WI38 (cell line): ENCODE data around the gene RC3H2.
"Not testable (repeated sequence)": the region's sequence is repeated elsewhere in the genome, so short reads cannot be mapped to it uniquely, and the experiment has no call there.

Source experiments
- H3K4me3 ChIP-seq: 2 replicates; pipeline ENCODE4 v1.5.1; 2011; ENCODE audit warnings: low read depth, mild to moderate bottlenecking, control low read depth, low read length
- TF ChIP-seq, protein P1 (sequence below): IDR thresholded peaks from 2 replicates; pipeline ENCODE4 v1.5.1; 2012; ENCODE audit warnings: low read depth, mild to moderate bottlenecking, control low read depth, low read length

RC3H2 gene

DNA sequence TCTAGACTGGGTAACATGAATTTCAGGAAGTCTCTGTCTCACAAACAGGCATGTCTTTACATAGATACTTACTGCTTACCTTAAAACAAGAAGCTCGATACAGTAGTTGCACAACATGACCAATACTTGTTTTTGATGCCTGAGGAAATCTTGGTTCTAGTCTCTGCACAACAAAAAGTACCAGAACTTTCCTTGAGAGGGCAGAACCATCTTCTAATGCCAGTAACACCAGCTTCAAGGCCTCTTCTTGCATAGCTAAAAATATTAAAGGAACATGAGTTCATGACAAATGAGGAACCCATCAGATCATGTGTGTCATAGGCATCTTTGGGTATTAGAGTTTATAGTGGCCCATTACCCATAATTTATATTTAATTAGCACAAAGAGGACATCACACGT is 22.0 kb downstream of the RC3H2 start:
- H3K4me3 ChIP-seq = no peak overlapping the region
- TF ChIP-seq, protein P1, sequence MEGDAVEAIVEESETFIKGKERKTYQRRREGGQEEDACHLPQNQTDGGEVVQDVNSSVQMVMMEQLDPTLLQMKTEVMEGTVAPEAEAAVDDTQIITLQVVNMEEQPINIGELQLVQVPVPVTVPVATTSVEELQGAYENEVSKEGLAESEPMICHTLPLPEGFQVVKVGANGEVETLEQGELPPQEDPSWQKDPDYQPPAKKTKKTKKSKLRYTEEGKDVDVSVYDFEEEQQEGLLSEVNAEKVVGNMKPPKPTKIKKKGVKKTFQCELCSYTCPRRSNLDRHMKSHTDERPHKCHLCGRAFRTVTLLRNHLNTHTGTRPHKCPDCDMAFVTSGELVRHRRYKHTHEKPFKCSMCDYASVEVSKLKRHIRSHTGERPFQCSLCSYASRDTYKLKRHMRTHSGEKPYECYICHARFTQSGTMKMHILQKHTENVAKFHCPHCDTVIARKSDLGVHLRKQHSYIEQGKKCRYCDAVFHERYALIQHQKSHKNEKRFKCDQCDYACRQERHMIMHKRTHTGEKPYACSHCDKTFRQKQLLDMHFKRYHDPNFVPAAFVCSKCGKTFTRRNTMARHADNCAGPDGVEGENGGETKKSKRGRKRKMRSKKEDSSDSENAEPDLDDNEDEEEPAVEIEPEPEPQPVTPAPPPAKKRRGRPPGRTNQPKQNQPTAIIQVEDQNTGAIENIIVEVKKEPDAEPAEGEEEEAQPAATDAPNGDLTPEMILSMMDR = no peak

DNA sequence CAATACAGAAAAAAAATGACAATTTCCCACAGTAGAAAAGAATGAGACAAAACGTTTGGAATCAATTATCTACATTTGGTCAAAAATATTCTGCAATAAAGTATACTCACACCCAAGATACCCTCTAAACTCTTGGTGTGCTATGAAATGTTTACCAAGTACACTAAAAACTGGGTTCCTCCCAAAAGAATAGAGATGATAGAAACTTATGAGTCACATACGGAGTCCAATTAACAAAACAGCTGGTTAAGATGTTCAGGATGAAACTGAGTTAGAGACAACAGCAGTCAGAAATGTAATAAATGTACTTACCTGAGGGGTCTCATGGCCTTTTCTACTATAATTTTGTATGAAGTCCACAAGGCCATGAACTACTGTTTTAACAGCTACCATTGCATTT is 25.7 kb downstream of the RC3H2 start:
- no peak overlapping the region for H3K4me3 ChIP-seq
- TF ChIP-seq, protein P1 = no peak

DNA sequence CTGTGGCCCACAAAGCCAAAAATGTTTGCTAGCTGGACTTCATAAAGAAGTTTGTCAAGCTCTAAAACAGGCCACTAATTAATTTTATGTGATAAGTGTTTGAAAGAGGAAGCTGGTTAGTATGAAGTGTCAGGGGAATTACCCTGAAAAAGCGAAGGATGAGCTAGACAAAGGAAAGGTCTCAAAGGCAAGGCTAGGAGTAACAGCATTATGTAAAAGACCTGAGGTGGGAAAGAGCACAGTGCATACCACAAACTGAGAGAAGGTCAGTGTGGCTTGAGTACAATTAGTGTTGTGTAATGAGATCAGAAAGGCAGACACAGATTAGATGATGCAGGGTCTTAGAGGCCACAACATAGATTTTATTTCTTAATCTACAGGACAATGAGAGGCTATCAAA is 29.6 kb downstream of the RC3H2 start:
- no peak overlapping the region for H3K4me3 ChIP-seq
- TF ChIP-seq, protein P1 = no peak

DNA sequence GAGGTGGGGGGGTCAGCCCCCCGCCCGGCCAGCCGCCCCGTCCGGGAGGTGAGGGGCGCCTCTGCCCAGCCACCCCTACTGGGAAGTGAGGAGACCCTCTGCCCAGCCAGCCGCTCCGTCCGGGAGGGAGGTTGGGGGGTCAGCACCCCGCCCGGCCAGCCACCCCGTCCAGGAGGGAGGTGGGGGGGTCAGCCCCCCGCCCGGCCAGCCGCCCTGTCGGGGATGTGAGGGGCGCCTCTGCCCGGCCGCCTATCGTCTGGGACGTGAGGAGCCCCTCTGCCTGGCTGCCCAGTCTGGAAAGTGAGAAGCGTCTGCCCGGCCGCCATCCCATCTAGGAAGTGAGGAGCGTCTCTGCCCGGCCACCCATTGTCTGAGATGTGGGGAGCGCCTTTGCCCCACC is 37.9 kb downstream of the RC3H2 start:
- not testable (repeated sequence) for H3K4me3 ChIP-seq

DNA sequence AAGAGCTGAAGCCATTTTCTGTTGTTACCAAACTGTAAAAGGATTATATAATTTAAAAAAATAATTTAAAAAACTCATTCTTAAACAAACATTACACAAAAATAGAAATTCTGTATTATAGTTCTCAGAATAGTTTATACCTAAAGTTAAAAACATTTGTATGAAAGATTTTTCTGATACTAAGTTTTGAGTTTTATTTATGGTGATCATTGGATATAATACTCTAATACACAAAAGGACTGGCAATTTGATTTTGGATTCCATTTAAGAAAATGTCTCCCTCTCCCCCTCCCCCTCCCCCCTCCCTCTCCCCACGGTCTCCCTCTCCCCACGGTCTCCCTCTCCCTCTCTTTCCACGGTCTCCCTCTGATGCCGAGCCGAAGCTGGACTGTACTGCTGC is 39.1 kb downstream of the RC3H2 start:
- TF ChIP-seq, protein P1 = no peak

DNA sequence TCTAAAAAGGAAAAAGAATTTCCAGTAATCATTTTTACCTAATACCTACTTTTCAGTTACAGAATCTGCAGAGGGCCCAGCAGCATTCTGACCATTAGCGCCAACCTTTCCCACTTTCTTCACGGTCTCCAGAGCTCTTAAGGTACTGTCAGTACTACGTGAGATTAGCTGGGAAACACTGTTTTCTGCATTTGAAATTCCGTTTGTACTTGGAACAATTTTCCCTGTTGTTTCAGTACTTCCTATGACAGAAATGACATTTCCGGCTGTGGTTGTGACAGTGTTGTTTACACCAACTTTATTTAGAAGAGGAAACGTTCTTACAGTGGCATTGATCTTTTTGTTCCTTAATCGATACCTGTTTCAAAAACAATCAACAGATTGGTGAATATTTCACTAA is 39.9 kb downstream of the RC3H2 start:
- H3K4me3 ChIP-seq = no peak overlapping the region
- TF ChIP-seq, protein P1 = no peak

More for the DNA sequence above, 39.1 kb downstream of the RC3H2 start:
- no peak overlapping the region for H3K4me3 ChIP-seq

DNA sequence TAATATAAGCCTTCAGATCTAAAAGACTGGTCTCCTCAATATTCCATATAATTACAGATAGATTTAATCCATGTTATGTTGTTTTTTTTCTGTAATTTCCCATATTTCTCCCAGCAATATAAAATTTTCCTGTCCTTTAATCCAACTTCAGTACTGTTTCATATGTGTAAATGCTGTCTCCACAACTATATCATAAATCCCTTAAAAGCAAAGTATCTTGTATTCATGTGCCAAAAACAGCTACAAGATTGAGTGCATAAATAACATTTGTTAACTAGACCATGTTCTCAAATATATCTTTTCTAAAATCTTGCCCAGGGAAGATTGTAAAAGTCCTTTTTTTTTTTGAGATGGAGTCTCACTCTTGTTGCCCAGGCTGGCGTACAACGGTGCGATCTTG is 41.8 kb downstream of the RC3H2 start:
- TF ChIP-seq, protein P1 = no peak
- H3K4me3 ChIP-seq = no peak overlapping the region

DNA sequence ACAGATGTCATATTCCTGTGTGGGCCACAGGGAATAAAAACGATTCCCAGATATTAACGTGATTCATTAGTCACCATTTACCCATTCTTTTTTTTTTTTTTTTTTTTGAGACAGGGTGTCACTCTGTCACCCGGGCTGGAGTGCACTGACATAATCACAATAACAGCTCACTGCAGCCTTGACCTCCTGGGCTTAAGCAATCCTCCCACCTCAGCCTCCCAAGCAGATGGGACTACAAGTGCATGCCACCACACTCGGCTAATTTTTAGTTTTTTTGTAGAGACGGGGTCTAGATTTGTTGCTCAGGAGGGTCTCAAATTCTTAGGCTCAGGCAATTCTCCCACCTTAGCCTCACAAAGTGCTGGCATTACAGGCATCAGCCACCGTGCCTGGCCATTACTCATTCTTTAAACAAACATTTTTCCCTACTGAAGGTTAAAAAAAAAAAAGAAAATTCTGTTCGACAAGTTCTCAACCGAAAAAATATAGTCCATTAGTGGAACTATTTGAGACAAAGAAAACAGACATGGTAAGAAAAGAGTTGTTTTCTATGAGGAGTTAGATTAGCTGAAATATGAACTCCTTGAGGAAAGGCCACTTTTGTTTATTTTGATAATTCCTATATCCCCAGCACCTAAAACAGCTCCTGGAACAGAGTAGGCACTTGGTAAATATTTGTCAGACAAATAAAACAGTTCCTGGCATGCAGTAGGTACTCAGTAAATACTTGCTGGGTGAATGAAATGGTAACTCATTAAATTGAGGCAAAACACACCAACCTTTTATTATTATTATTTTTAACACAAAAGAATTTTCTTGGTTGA is 44.6 kb downstream of the RC3H2 start:
- no peak overlapping the region for H3K4me3 ChIP-seq
- TF ChIP-seq, protein P1 = no peak
